Measurements from ENCODE around the gene PYM1.

Gene PYM1

GRCh38 chr12:55938826-55939501 is 11.3 kb upstream of the PYM1 start:
- TF ChIP-seq CTCF (conservative IDR thresholded peaks at IDR 0.05) = no peak
- no peak overlapping the region for H3K27ac ChIP-seq

- TF ChIP-seq CTCF (conservative IDR thresholded peaks at IDR 0.05) = no peak
- H3K27ac ChIP-seq = no peak overlapping the region
These were observed 10.3 kb upstream of the PYM1 start for GRCh38 chr12:55937981-55938380.

- no peak overlapping the region for H3K27ac ChIP-seq
- no peak for TF ChIP-seq CTCF (conservative IDR thresholded peaks at IDR 0.05)
These were observed 8.1 kb upstream of the PYM1 start for GRCh38 chr12:55935738-55936151.

- no peak for TF ChIP-seq CTCF (conservative IDR thresholded peaks at IDR 0.05)
- no peak overlapping the region for H3K27ac ChIP-seq
These were observed 7.1 kb upstream of the PYM1 start for GRCh38 chr12:55934773-55935172.

GRCh38 chr12:55933799-55934742 is 6.4 kb upstream of the PYM1 start:
- H3K27ac ChIP-seq = no peak overlapping the region
- TF ChIP-seq CTCF (conservative IDR thresholded peaks at IDR 0.05) = no peak

GRCh38 chr12:55933169-55933798 is 5.6 kb upstream of the PYM1 start:
- no peak overlapping the region for H3K27ac ChIP-seq
- no peak for TF ChIP-seq CTCF (conservative IDR thresholded peaks at IDR 0.05)

- TF ChIP-seq CTCF (conservative IDR thresholded peaks at IDR 0.05) = no peak
These were observed 4.8 kb upstream of the PYM1 start for GRCh38 chr12:55932551-55932910.

More at GRCh38 chr12:55932551-55932910, 4.8 kb upstream of the PYM1 start:
- peak overlapping the region; percentile 67; the same call in 1 of the 2 replicates for H3K27ac ChIP-seq
